Peyer's patch (tissue), 4 donors: ENCODE results near the gene CCT7.

Experiments
- POLR2A ChIP-seq, 2 donors: fragments of 450-650 bp; IDR thresholded peaks; one replicate each; pipeline ENCODE4 v1.5.1; 2017; ENCODE audit warnings: antibody characterized with exemption in 2 of 2, mild to moderate bottlenecking in 2 of 2, moderate library complexity in 2 of 2
- TF ChIP-seq, protein P1 (sequence below), 6 experiments: fragments of 450-650 bp in 4 of 6; fragments of 200-600 bp in 2 of 6; sonication (generic) in 1 of 6; IDR thresholded peaks; one replicate each; pipeline ENCODE4 v1.5.1; 2017 to 2019; ENCODE audit warnings: antibody characterized with exemption in 6 of 6, mild to moderate bottlenecking in 3 of 6, moderate library complexity in 1 of 6

DNA sequence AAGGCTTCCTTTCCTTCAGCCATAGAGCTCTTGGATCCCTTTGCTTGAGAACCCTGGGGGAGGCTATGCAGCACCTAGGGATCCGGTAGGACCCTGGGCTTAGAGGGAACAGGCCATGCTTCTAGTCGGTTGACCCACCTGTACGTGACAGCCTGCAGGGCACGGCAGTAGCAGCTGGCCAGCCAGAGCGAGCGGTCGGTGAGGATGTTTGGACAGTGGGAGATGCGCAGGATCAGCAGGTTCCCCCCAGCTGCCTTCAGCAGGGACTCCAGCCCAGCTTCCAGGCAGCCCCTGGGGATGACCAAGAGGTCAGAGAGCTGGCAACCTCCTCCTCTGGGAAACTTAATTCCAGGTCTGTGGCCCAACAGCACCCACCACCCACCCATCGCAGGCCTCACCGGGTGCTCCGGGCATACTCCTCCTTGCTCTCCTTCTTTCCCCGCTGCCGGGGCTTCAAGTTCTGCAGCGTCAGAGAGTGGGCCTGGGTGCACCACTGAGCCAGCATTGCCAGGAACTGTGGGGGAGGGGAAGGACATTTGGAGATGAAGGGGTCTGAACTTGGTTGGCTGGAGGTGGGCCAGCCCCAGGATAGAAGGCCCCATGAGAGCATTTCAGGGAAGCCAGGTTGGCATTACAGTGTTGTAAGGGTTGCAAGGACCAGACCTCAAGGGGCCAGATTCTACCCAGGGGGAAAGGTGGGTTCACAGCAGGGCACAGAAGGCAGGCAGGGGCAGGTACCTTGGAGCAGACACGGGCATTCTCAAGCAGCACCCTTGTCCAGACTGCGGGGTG, 29.6 kb downstream of the CCT7 start:
- no peak for TF ChIP-seq POLR2A (IDR thresholded peaks at IDR 0.05)
- TF ChIP-seq, protein P1, sequence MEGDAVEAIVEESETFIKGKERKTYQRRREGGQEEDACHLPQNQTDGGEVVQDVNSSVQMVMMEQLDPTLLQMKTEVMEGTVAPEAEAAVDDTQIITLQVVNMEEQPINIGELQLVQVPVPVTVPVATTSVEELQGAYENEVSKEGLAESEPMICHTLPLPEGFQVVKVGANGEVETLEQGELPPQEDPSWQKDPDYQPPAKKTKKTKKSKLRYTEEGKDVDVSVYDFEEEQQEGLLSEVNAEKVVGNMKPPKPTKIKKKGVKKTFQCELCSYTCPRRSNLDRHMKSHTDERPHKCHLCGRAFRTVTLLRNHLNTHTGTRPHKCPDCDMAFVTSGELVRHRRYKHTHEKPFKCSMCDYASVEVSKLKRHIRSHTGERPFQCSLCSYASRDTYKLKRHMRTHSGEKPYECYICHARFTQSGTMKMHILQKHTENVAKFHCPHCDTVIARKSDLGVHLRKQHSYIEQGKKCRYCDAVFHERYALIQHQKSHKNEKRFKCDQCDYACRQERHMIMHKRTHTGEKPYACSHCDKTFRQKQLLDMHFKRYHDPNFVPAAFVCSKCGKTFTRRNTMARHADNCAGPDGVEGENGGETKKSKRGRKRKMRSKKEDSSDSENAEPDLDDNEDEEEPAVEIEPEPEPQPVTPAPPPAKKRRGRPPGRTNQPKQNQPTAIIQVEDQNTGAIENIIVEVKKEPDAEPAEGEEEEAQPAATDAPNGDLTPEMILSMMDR (IDR thresholded peaks at IDR 0.05) = no peak
